ENCODE results near the gene ABCF1.
"Not testable (repeated sequence)": the region's sequence is repeated elsewhere in the genome, so short reads cannot be mapped to it uniquely, and the experiment has no call there.

ABCF1 gene

DNA sequence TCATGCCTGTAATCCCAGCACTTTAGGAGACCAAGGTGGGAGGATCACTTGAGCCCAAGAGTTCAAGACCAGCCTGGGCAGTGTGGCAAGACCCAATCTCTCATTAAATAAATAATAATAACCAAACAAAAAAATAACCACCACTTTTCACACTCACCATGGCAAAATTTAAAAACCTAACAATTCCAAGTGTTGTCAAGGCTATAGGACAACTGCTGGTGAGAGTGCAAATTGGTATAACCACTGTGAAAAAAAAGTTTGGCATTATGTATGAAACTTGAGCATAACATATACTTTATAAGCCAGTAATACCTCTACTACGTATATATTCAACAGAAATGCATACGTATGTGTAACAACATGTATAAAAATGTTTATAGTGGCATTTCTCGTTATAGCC lies 10.3 kb upstream of the ABCF1 start:
- DNase-seq, result no peak

DNA sequence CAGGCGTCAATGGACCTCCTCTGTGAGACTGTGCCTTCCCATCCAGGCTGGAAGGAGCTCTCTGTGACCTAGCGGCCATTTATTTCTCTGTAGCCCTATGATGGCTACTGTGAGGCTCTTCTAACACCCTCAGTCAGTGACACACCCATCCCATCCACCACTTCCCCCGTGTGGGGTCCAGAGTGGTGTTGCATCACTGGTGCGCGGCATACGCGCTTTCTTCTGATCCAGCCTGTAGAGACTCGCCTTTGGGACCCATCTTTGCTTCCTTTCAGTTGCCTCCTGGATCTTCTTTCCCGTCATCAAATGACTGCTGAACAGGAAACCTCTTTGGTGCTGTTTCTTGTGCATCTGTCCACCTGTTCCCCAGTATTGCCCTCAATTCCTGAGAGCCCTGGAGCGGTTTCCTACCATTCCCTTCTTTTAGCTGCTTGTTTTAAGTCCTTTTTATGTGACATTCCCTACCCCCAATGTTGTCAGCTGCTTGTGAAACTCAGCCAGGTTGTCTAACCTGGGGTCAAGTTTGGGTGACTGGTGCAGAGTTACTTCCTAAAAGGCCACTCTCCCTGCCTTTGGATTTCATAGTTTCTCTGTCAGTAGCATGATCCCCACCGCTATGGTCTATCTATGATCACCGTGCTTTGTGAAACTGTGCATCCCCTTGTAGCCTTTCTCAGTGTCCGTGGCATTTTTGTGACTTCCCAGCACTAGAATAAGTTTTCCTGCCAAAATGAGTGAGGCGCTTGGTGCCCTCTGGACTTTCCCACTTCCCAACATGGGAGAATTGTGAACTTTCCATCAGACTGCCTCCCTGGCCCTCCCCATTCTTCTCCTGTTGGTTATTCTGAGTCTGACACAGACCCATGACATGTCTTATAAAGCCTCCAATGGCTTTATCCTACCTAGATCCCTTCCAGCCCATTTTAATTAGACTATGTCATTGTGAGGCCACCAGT lies 8.5 kb upstream of the ABCF1 start:
- DNase-seq, result no peak

DNA sequence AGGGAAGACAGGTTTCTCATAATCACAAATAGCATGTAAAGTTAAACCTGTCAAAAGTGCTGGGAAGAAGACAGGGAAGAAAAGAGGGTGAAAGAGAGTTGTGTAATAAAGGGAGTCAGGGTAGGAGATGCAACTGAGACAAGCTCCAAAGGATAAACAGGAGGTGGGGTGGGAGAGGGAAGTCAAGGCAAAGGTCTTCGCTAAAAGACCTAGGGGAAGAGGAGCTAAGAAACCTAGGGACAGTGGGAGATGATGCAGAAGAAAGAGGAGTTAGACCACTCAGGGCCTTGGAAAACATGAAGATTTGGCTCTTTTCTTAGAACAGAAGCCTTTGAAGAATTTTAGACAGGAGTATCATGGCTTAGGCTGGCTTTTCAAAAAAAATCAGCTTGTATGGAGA lies 7.1 kb upstream of the ABCF1 start:
- no peak for DNase-seq

DNA sequence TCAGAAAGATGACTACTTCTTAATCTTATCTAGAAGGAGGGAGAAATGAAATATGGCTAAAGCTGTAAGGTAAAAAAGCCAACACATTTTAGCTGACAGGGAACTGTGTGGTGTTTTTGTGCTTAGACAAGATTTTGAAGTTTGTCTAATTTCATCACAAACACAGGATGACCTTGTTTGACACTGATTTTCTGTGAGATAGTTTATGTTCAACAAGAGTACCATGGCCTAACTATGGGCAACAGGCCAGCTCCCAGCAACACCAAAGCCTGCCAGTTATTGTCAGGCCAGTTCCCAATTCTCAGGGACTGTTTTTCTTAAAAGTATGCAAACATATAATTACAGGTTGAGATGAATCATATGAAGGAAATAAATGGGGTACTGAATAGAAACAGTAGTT lies 5.5 kb upstream of the ABCF1 start:
- no peak for DNase-seq

DNA sequence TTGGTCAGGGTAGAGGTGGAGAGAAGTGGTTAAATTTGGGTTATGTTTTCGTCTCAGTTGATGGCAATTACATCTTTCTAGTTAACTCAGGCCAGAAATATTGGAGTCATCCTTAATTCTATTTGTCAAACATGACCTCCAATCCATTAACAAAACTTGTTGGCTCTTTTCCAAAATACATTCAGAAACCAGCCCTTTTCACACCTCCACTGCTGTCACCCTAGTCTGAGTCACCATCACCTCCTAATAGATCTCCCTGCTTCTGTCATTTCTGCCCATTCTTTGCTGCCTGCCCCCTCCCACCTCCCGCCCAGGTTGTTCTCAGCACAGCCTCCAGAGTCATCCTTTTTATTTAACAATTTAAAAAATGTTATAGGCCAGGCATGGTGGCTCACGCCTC lies 3.0 kb upstream of the ABCF1 start:
- no peak for DNase-seq

DNA sequence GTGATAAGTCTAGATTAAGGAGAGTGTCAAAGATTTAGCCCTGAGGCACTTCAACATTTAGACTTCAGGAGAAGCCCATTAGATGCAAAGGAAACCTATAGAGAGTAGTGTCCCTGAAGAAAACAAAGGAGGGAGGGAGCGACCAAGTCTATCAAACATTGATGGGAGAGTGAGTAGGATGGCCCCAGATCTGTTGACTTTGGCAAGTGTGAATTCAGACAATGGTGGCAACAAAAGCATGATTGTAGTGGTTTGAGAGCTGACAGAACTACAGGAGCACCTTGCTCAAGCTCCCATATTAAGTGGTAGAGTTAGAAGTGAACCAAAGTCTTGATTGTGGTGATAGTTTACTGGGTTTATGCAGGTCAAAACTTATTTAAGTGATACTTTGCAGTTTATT lies 979 bp upstream of the ABCF1 start:
- DNase-seq, result no peak

DNA sequence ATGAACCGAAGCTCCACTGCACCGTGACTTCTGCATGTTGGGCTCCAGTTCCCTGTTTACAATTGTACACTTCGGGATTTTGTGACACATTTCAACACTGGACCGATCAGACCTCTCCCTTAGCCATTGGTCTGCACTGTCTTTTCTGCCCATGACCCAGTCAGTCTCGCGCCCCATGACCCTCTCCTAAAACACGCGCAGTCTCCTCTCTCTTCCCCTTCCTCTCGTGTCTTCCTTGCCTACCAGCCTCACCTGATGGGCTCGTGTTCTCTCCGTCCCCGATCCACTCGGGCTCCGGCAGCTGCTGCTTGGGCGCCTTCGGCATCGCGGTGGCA lies 535 bp upstream of the ABCF1 start:
- DNase-seq, result no peak

DNA sequence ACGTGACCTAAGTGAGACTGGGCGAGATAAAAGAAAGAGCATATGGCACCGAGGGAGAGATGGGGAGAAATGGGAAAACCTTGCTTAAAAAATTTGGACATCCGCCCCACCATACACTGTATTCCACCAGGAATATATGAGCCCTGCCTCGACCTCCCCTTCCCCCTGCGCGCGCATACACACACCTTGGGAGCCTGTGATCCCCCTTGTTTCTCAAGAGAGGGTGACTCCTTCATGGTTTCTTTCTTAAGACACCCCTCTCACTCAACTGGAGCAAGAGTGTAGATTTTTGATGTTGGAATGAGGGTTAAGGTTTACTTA lies 480 bp downstream of the ABCF1 start:
- no peak for DNase-seq

DNA sequence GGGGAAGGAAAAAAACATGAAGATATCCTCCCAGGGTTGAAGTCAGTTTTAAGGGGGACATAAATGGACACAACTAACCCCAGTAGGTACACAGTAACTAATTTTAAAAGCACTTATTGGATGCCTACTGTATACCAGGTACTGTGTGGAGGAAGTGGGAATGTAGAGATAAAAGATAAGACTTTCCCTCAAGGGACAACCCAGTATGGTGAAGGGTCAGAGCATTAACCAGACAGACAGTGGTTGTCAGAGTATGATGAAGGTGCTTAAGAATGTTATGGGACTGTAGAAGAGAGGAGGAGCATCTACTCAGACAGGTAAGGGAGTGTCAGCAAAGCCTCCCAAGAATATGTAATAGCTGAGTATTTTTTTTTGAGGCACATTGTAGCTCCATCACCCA lies 906 bp downstream of the ABCF1 start:
- DNase-seq, result no peak

DNA sequence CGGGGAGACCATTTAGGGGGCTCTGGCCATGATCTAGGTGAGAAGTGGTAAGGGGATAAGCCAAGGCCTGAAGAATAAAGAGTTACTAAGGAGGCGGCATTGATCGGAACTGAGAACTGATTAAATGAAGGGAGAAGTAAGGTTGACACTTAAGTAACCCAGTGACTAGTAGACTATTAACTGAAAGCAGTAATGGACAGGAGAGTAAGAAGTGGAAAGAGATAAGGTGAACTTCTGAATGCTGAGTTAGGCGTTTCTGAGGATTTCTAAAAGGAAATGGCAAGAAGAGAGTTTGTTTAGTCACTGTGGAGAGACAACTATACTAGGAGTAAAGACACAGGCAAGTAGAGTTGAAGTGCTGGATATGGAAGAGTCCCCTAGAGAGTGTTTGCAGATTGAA lies 1.9 kb downstream of the ABCF1 start:
- DNase-seq, result no peak

DNA sequence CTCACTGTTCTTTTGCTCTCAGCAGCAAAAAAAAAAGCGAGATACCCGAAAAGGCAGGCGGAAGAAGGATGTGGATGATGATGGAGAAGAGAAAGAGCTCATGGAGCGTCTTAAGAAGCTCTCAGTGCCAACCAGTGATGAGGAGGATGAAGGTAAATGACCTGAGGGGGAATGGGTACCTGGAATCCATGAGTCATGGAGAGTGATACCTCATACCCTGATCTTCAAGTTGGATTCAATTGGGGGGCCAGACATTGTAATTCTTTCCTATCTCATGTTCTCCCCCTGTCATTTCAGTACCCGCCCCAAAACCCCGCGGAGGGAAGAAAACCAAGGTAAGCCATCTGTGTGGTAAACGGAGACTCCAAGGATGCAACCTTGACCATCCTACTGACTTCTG lies 6.8 kb downstream of the ABCF1 start:
- no peak for DNase-seq

DNA sequence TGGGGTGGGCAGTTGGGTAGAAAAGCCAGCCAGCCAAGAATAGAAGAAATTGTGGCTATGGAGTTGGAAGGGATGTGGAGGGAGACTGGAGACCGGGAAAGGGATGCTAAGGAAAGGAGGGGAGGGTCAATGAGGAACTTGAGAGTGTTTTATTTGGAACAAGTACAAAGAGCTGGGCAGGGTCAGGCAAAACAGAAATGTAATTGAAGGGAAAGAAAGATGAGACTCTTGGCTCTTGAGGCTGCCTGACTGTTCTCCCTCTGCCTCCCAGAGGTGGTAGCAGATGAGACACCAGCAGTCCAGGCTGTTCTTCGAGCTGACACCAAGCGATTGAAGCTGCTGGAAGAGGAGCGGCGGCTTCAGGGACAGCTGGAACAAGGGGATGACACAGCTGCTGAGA lies 12.7 kb downstream of the ABCF1 start:
- DNase-seq, result no peak

DNA sequence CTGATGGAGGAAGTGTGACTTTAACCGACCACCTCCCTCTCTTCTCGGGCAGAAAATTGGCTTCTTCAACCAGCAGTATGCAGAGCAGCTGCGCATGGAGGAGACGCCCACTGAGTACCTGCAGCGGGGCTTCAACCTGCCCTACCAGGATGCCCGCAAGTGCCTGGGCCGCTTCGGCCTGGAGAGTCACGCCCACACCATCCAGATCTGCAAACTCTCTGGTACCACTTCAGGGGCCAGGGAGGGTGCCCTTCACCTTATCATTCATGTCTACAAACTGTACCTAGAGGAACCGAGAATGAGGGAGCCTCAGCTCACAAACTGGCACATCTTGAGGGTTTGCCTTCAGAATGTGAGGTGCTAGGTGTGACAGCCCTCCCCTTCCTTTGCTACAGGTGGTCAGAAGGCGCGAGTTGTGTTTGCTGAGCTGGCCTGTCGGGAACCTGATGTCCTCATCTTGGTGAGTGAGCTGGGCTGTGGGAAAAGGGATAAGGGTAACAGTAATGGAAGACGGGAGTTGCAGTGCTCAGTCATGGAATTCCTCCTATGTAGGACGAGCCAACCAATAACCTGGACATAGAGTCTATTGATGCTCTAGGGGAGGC lies 18.6 kb downstream of the ABCF1 start:
- no peak for DNase-seq

DNA sequence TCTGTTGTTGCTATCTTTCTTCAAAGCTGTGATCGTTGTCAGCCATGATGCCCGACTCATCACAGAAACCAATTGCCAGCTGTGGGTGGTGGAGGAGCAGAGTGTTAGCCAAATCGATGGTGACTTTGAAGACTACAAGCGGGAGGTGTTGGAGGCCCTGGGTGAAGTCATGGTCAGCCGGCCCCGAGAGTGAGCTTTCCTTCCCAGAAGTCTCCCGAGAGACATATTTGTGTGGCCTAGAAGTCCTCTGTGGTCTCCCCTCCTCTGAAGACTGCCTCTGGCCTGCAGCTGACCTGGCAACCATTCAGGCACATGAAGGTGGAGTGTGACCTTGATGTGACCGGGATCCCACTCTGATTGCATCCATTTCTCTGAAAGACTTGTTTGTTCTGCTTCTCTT lies 19.3 kb downstream of the ABCF1 start:
- DNase-seq, result no peak

DNA sequence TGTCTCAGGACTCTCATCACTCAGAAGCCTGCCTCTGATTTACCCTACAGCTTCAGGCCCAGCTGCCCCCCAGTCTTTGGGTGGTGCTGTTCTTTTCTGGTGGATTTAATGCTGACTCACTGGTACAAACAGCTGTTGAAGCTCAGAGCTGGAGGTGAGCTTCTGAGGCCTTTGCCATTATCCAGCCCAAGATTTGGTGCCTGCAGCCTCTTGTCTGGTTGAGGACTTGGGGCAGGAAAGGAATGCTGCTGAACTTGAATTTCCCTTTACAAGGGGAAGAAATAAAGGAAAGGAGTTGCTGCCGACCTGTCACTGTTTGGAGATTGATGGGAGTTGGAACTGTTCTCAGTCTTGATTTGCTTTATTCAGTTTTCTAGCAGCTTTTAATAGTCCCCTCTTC lies 19.8 kb downstream of the ABCF1 start:
- no peak for DNase-seq

DNA sequence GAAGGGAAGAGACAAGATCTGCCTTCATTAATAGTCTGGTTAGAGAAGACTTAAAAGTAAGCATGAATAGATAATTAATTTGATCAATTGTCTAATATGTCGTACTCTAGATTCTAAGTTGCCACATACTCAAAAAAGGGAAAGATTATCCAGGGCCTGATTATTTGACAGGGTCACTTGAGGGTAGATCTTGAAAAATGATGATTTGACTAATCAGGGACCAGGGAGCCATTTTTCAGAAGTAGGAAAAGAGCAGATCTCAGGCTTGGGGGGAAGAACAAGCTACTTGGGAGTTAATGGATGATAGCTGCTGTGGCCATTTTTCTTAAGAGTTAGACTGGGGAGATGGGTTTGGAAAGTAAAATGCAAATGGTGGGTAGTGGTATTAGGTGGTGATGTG lies 21.0 kb downstream of the ABCF1 start:
- no peak for DNase-seq

DNA sequence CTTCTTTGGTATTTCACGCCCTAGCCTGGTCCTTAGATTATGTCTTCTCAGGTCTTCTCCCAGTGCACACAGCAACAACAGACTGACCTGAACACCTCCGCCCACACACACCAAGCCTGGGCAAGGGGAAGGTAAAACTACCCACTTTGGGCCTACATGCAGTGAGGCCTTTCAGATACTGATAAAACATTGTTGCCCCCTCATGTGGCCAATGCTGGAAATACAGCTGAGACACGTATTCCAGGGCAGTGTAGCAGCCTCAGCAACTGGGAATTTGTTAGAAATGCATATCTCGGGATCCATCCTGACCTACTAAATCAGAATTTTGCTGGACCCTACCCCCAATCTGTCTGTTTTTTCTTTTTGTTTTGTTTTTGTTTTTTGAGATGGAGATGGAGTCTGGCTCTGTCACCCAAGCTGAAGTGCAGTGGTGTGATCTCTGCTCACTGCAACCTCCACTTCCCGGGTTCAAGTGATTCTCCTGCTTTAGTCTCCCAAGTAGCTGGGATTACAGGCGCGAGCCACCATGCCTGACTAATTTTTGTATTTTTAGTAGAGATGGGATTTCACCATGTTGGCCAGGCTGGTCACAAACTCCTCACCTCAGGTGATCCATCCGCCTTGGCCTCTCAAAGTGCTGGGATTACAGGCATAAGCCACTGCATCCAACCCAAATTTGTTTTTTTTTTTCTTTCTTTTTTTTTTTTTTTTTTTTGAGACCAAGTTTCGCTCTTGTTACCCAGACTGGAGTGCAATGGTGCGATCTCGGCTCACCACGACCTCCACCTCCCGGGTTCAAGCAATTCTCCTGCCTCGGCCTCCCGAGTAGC lies 26.3 kb downstream of the ABCF1 start:
- DNase-seq, result not testable (repeated sequence)

DNA sequence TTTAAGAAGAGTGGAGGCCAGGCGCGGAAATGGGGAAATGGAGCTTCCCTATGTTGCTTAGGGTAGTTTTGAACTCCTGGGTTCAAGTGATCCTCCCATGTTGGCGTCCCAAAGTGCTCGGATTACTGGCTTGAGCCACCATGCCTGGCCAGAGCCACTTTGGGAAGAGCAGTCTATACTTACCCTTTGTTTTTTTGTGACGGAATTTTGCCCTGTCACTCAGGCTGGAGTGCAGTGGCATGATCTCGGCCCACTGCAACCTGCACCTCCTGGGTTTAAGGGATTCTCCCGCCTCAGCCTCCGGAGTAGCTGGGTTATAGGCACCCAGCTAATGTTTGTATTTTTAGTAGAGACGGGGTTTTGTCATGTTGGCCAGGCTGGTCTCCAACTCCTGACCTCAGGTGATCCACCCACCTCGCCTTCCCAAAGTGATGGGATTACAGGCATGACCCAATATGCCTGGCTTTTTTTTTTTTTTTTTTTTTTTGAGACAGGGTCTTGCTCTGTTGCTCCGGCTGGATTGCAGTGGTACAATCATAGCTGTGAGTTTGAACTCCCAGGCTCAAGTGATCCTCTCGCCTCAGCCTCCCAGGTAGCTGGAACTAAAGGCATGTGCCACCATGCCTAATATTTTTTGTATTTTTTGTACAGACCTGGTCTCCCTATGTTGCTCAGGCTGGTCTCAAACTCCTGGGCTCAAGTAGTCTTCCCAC lies 27.8 kb downstream of the ABCF1 start:
- DNase-seq, result no peak

DNA sequence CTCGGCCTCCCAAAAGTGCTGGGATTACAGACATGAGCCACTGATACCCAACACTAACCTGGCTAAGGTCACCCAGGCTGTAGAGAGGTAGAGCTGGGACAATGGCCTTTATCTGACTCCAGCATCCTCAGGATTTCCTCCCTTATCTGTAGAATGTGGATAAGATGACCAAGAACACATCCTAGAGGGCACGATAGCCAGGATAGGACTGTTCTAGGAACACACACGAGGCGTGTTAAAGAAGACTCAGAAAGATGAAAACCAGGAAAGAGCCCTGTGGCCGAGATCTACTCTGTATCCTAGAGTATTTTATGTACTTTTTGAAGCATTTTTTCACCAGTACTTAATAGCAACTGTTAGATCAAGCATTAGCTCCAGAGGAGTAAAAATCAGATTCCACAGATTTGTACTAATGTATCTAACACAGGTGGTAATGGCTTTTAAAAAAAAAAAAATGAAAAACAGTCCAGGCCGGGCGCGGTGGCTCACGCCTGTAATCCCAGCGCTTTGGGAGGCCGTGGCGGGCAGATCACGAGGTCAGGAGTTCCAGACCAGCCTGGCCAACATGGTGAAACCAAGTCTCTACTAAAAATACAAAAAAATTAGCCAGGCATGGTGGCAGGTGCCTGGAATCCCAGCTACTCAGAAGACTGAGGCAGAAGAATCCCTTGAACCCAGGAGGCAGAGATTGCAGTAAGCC lies 28.5 kb downstream of the ABCF1 start:
- no peak for DNase-seq

DNA sequence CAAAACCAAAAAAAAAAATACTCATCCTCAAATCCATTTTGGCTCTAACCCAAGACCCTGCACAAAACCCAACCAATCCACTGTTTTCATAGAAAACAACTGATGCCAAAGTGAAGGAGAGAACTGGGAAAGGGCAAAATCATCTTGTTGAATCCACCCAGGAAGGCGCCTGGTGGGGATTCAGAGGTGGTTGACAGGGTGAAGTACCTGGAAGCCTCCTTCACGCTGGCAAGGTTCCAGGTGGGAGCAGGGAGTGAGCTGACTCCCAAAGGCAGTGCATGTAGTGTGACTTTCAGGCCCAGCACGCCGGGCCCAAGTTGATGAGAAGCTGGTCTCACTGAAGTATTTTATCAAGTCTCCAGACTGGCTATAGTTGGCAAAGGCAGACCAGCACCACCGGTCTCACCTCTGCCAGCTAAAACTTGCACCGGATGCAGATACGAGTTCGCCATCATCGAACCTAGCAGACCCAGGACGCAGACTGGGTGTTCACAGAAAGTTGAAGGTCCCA lies 29.3 kb downstream of the ABCF1 start:
- no peak for DNase-seq

DNA sequence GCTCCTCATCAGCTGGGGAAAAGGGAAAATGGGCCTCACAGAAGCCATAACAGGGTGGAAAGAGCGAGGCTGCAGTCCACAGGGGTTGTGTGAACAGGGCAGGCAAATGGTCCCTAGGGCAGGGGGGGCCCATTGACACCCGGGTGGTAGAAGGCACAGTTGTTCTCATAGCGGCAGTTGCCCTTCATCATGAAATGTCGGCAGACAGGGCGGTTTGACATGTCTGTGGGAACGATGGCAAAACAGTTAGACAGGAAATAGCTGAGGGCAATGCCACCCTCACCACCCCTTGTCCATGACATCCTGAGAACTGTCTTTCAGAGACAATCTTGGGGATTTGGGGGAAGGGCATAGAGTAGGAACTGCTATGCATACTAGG lies 30.2 kb downstream of the ABCF1 start:
- DNase-seq, result no peak

DNA sequence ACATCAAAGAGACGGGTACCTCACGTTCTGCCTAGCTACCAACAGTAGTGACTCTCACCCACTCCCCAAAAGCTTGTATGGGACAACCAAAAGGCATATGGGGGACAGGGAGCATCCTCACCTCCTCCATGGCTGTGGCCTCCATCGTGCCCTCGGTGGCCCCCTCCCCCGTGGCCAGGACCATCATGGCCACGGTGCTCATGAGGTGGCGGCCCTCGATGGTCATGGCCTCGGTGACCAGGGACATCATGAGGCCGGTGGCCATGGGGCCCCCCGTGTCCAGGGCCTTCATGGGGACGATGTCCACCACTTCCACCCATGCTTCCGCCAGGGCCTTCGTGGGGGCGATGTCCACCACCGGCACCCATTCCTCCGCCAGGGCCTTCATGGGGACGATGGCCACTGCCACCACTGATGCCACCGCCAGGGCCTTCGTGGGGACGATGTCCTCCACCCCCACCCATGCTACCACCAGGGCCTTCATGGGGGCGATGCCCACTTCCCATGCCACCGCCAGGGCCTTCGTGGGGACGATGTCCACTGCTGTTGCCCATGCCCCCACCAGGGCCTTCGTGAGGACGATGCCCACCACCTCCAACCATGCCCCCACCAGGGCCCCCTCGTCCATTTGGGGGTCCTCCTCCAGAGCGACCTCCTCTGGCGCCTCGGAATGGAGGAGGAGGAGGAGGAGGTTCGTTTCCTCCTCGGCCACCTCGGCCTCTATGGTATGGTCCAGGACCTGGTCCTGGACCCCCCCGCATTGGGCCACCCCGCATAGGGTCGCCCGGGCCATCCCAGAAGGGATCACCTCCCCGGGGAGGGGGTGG lies 30.8 kb downstream of the ABCF1 start:
- no peak for DNase-seq
